ENCODE measurements around the gene ZBTB20.
A peak's percentile ranks its signal among the peaks of the same experiment; 100 is the strongest.
"Not testable (repeated sequence)": the region's sequence is repeated elsewhere in the genome, so short reads cannot be mapped to it uniquely, and the experiment has no call there.

Gene ZBTB20

GRCh38 chr3:115146418-115147328 lies at the start of gene ZBTB20:
Gene ZBTB20 (minus strand): TSS chr3:115147288.
- peak; percentile 53 for DNase-seq (ENCODE audit: low spot score)

GRCh38 chr3:115194476-115194875 lies 47.4 kb upstream of the ZBTB20 start:
- peak; percentile 5 for DNase-seq (ENCODE audit: low spot score)

- no peak for DNase-seq (ENCODE audit: low spot score)
Observed at GRCh38 chr3:115190747-115191146, 43.7 kb upstream of the ZBTB20 start.

GRCh38 chr3:115187149-115187757 lies 40.2 kb upstream of the ZBTB20 start:
- DNase-seq (ENCODE audit: low spot score), result no peak

GRCh38 chr3:115186351-115187148 lies 39.5 kb upstream of the ZBTB20 start:
- DNase-seq (ENCODE audit: low spot score), result no peak

GRCh38 chr3:115184859-115185572 lies 37.9 kb upstream of the ZBTB20 start:
- not testable (repeated sequence) for DNase-seq (ENCODE audit: low spot score)

GRCh38 chr3:115178930-115179329 lies 31.8 kb upstream of the ZBTB20 start:
- not testable (repeated sequence) for DNase-seq (ENCODE audit: low spot score)

GRCh38 chr3:115169808-115170207 lies 22.7 kb upstream of the ZBTB20 start:
- peak; percentile 24 for DNase-seq (ENCODE audit: low spot score)

- DNase-seq (ENCODE audit: low spot score), result peak; percentile 8
Observed at GRCh38 chr3:115165701-115166100, 18.6 kb upstream of the ZBTB20 start.

GRCh38 chr3:115165266-115165665 lies 18.2 kb upstream of the ZBTB20 start:
- DNase-seq (ENCODE audit: low spot score), result no peak

- peak; percentile 10 for DNase-seq (ENCODE audit: low spot score)
Observed at GRCh38 chr3:115164374-115165221, 17.5 kb upstream of the ZBTB20 start.

- DNase-seq (ENCODE audit: low spot score), result no peak
Observed at GRCh38 chr3:115162759-115163158, 15.7 kb upstream of the ZBTB20 start.

GRCh38 chr3:115161866-115162265 lies 14.8 kb upstream of the ZBTB20 start:
- DNase-seq (ENCODE audit: low spot score), result no peak

- DNase-seq (ENCODE audit: low spot score), result no peak
Observed at GRCh38 chr3:115161168-115161834, 14.2 kb upstream of the ZBTB20 start.

- DNase-seq (ENCODE audit: low spot score), result no peak
Observed at GRCh38 chr3:115160295-115160694, 13.2 kb upstream of the ZBTB20 start.

- DNase-seq (ENCODE audit: low spot score), result no peak
Observed at GRCh38 chr3:115156046-115156654, 9.1 kb upstream of the ZBTB20 start.

GRCh38 chr3:115154611-115155010 lies 7.5 kb upstream of the ZBTB20 start:
- no peak for DNase-seq (ENCODE audit: low spot score)

- DNase-seq (ENCODE audit: low spot score), result no peak
Observed at GRCh38 chr3:115151921-115152320, 4.8 kb upstream of the ZBTB20 start.

GRCh38 chr3:115148142-115148790 lies 1.2 kb upstream of the ZBTB20 start:
- DNase-seq (ENCODE audit: low spot score), result no peak

All from AG08395 (cell line).